Hematopoietic multipotent progenitor cell treated with erythropoietin and hydrocortisone succinate and interleukin-3 and kit ligand, for 8 days (in vitro differentiated cells): ENCODE data around the gene FBXW8.
"Not testable (repeated sequence)": the region's sequence is repeated elsewhere in the genome, so short reads cannot be mapped to it uniquely, and the experiment has no call there.

Source experiments
- DNase-seq: peaks from one replicate; pipeline ENCODE4 v3.0.0-alpha.2; 2015

The FBXW8 gene

GRCh38 chr12:117042862-117043261 lies 132.1 kb downstream of the FBXW8 start:
- peak; percentile 90 for DNase-seq

GRCh38 chr12:117044311-117044710 lies 133.6 kb downstream of the FBXW8 start:
- DNase-seq = no peak

GRCh38 chr12:117044790-117045159 lies 134.0 kb downstream of the FBXW8 start:
- DNase-seq = no peak

GRCh38 chr12:117045160-117046010 lies 134.6 kb downstream of the FBXW8 start:
- peak; percentile 76 for DNase-seq

GRCh38 chr12:117046011-117046369 lies 135.2 kb downstream of the FBXW8 start:
- peak; percentile 61 for DNase-seq

DNA sequence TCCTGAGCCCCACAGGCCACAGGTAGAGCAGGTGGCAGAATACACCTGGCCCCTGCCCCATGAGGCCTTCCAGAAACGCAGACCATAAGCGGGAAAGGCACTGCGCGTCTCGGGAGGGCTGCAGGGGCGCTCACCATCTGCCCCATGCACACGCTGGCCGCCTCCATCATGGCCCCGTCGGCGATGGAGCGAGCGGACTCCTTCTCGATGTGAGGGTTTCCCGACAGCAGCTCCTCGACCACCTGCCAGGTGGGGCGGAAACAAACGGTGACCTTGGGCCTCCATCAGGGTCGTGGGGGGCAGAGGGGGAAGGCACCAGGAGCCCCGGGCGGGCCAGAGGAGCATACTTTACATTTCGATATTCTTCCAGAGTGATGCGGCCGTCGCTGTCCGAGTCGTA lies 135.7 kb downstream of the FBXW8 start:
- DNase-seq = no peak

GRCh38 chr12:117046861-117047530 lies 136.2 kb downstream of the FBXW8 start:
- no peak for DNase-seq

DNA sequence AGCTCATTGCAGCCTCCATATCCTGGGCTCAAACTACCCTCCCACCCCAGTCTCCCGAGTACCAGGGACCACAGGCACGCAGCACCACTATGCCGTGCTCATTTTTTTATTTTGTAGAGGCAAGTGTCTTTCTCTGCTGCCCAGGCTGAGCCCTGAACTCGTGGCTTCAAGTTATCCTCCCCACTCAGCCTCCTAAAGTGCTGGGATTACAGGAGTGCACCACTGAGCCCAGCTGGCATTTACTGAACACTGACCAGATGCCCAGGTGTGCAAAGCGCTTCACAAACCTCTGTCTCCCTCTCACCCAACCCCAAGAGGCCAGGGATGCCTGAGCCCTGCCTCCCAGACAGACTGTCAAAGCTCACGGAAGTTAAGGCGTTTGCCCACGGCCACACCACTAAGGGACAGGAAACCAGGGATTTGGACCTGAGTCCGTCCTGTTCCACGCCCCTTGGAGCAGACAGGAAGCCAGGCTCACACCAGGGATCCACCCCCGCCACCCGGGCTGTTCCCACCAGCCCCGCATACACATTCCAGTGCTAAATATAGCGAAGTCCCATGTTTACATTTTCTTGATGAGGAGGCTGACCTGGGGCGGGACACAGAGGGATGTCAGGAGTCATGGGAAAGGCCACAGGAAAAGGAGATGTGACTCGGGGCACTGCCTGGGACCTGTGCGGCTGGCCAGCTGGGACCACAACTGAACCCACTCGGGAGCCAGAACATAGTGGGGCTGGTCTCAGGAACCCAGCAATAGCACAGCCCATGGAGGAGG lies 137.2 kb downstream of the FBXW8 start:
- no peak for DNase-seq

GRCh38 chr12:117048585-117048904 lies 137.8 kb downstream of the FBXW8 start:
- DNase-seq = no peak

GRCh38 chr12:117049295-117049694 lies 138.5 kb downstream of the FBXW8 start:
- no peak for DNase-seq

- DNase-seq = no peak
These were observed 139.3 kb downstream of the FBXW8 start for GRCh38 chr12:117050060-117050459.

DNA sequence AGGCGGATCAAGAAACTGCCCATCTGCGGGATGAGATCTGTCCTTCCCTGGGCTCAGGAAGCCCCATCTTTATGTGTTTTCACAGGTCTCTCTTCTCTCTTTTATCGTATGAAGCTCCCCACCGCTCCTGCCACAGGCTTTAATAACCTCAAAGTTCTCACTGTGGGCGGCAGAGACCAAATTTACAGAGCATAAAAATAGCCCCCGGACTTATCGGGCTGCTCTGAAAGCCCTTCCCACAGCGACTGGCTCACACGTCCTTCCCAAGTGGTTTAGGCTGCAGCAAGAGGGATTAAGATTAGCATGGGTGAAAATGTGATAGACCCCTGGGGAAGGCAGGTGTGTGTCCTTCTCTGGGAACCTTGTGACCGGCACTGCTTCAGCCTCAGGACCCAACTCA lies 140.6 kb downstream of the FBXW8 start:
- DNase-seq = peak; percentile 20

GRCh38 chr12:117052386-117053049 lies 141.8 kb downstream of the FBXW8 start:
- no peak for DNase-seq

GRCh38 chr12:117053050-117053400 lies 142.3 kb downstream of the FBXW8 start:
- no peak for DNase-seq

DNA sequence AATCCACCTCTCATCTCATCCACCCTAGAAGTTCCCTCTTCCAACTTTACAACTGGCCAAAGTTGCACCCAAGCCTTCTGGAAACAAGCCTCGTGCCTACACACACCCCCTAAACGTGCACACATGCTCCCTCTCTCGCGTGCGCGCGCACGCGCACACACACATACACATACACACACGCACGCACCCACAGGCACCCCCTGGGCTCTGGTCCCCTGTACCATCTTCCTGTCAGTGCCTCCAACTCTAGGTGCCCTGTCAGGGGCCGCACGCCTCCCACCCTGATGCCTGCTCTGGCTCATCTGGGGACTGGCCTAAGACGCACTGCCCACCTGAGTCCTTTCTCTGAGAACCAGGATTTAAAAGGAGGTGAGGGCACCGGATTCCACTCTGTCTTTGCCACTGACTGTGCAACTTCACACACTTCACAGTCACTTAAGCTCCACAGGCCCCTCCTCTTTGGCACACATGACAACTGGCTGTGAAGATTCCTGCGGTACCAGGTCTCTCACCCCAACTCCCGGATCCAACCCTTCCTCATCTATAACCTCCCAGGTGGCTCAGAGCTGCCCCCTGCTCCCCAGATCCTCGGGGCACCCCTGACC lies 142.9 kb downstream of the FBXW8 start:
- no peak for DNase-seq

GRCh38 chr12:117054279-117054678 lies 143.5 kb downstream of the FBXW8 start:
- no peak for DNase-seq

GRCh38 chr12:117057626-117058025 lies 146.9 kb downstream of the FBXW8 start:
- not testable (repeated sequence) for DNase-seq

- DNase-seq = no peak
These were observed 147.8 kb downstream of the FBXW8 start for GRCh38 chr12:117058442-117059072.

GRCh38 chr12:117059156-117059555 lies 148.4 kb downstream of the FBXW8 start:
- DNase-seq = no peak

GRCh38 chr12:117060246-117060928 lies 149.6 kb downstream of the FBXW8 start:
- no peak for DNase-seq

- no peak for DNase-seq
These were observed 150.2 kb downstream of the FBXW8 start for GRCh38 chr12:117060929-117061305.

DNA sequence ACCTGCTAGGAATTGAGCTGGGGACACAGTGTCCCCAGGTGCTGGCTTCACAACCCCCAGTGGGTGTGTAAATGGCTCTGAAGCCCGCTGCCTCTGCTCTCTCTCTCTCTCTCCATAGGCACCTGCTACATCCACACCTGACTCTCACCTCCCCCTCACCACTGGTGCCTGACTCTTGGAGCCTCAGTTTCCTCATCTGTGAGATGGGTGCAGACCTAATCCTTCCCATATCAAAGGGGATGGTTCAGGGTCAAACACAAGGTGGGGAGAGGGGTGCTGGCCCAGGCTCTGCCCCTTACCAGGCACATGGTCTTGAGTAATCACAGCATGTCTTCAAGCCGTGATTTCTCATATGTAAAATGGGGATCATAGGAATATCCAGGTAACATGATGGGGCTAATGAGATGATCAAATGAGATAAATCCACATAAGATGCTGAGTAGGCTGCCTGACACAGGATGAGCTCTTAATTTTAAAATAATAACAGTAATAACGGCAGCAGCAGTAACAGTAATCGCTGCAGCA lies 150.9 kb downstream of the FBXW8 start:
- no peak for DNase-seq
